Aorta (tissue), 5 donors: Measurements from ENCODE around the gene CEMIP. TPM values are rescaled to one million over a fixed set of nuclear protein-coding genes. Genes with fewer than 3 reads are reported as not detected.

Source experiments
- ATAC-seq: fragments of 200-7000 bp; cut with Tn5 transposase; one replicate; pipeline ENCODE4 v1.9.1; 2022; ENCODE audit warnings: moderate library complexity; ENCODE audit not compliant: low FRiP score
- DNase-seq, 2 donors: peaks; one replicate each; pipeline ENCODE4 v3.0.0-alpha.2; 2020
- H3K27ac ChIP-seq, 2 donors: one replicate each; pipeline ENCODE4 v1.5.1; 2013; ENCODE audit warnings: low read length in 2 of 2, mild to moderate bottlenecking in 2 of 2, moderate library complexity in 2 of 2, control low read depth in 1 of 2, inconsistent platforms in 1 of 2, low read depth in 1 of 2
- H3K27me3 ChIP-seq, 2 donors: one replicate each; pipeline ENCODE4 v1.6.1; 2013; ENCODE audit warnings: control low read depth in 1 of 2, low read length in 1 of 2, mild to moderate bottlenecking in 1 of 2, moderate library complexity in 1 of 2; ENCODE audit not compliant: insufficient read depth in 2 of 2, control insufficient read depth in 1 of 2
- H3K36me3 ChIP-seq, 2 donors: one replicate each; pipeline ENCODE4 v1.6.1; 2013; ENCODE audit warnings: control low read depth in 1 of 2, low read length in 1 of 2, mild to moderate bottlenecking in 1 of 2; ENCODE audit not compliant: insufficient read depth in 2 of 2, control insufficient read depth in 1 of 2
- H3K4me1 ChIP-seq, 2 donors: one replicate each; pipeline ENCODE4 v1.6.1; 2013; ENCODE audit warnings: low read length in 2 of 2, control low read depth in 1 of 2, mild to moderate bottlenecking in 1 of 2, moderate library complexity in 1 of 2; ENCODE audit not compliant: insufficient read depth in 2 of 2, control insufficient read depth in 1 of 2
- H3K4me3 ChIP-seq, 2 donors: one replicate each; pipeline ENCODE4 v1.5.1; 2013; ENCODE audit warnings: low read length in 2 of 2, control low read depth in 1 of 2, mild to moderate bottlenecking in 1 of 2
- H3K9me3 ChIP-seq: one replicate; pipeline ENCODE4 v1.6.1; 2013; ENCODE audit warnings: mild to moderate bottlenecking, low read length; ENCODE audit not compliant: control insufficient read depth
- WGBS, 2 donors: extraction: QIAGEN DNeasy Blood & Tissue Kit; methylation state at CpG; one replicate each; pipeline ENCODE4 v1.1.7; 2013; 5-methylcytosine and 5-hydroxymethylcytosine counted together
- intact Hi-C, 2 donors: fragments of 100-400 bp; cut with DNase I; formaldehyde crosslinking; loops; one replicate each; pipeline versions ENCODE4 v1.14.2 to v1.15.0; 2022
- polyA plus RNA-seq, 2 donors: library from polyadenylated mRNA; stranded (reverse); fragments of 200-250 nt; gene quantifications; one replicate each; pipeline ENCODE4 v1.2.3, GENCODE V29; 2013
- total RNA-seq, 2 donors: library from RNA; stranded (reverse); fragmentation: NEBNext Ultra II Directional; extraction: Animal tissue kit (Norgen Biotek cat#: 25700); gene quantifications; one replicate each; pipeline ENCODE4 v1.2.1, GENCODE V29; 2021
- donor health status: healthy with polysubstance abuse.
- donor health status: Bipolar disorder and iron deficiency.
- donor health status: DM: no; HTN: no; CAD: no.
- donor health status: DM: no; HTN: no; CAD: no.
- donor health status: DM: yes; HTN: yes; CAD: no.

CEMIP gene
- total and polyA plus RNA-seq, 4 donors = under 0.01 to 12.1 (median 3.8) TPM

GRCh38 chr15:80898040-80898439 is 118.9 kb downstream of the CEMIP start:
- no peak for DNase-seq
- H3K9me3 ChIP-seq = no peaks in the 10 kb centered on the region
- intact Hi-C loops = no loop called here
- no peak for ATAC-seq
- H3K27me3 ChIP-seq = no peaks in the 10 kb centered on the region
- no peak overlapping the region for H3K27ac ChIP-seq
- whole genome bisulfite sequencing, 2 donors = 75% methylated on average over 2 of the region's 2 CpGs
- H3K4me1 ChIP-seq = no peaks in the 10 kb centered on the region
- no peaks in the 10 kb centered on the region for H3K36me3 ChIP-seq
- H3K4me3 ChIP-seq = no peak overlapping the region

DNA sequence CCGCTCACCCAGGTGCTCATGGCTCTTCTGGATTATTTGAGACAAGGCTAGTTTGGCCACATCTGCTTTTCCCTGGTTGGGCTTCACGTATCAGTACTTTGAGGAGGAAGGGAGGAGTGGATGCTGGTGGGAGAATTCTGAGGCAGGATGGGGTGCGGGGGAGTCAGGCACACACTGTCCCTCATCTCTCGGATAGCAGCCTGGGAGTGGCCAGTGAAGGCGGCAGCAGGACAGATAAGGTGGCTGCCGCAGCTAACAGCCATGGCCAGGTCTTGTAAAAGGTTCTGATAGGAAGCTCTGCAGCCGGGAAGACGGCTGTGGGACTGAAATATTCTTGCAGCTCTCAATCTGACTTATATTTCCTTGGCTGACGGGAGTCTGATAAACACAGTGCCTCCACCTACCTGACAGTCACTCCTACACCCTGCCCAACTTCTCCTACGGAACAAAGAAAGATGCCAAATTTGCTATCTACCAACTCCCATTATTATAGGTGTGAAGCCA is 123.2 kb downstream of the CEMIP start:
- WGBS, 2 donors = 84 to 88% methylated on average over 10 of the region's 10 CpGs

DNA sequence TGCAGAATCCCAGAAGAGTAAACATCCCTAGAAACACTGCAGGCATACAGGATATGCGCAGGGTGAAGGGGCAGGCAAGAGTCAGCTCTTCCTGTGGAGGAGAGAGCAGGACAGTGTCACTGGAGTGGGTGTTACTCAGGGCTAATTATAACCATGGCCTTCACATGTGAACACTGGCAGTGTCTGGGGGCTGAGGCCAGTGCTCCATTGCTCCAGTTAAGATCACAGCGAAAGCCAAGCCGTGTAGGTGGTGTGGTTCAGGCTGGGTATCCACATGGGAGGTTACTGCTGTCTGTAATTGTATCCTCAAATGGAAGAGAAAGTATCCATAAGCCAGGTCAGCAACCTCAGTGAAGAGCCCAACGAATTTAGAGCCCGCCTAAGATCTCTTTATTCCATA is 125.8 kb downstream of the CEMIP start:
- Histone ChIP-seq H3K4me1 (no peaks in the 10 kb centered on the region), H3K4me3 (no peak overlapping the region), H3K9me3 (no peaks in the 10 kb centered on the region), H3K36me3 (peaks cover 0 to 5% of the 10 kb centered on the region in 2 donors), H3K27ac (no peak overlapping the region), H3K27me3 (no peaks in the 10 kb centered on the region)
- intact Hi-C loops = no loop called here
- 77 to 82% methylated on average over 5 of the region's 5 CpGs for WGBS, 2 donors
- DNase-seq (no peak), ATAC-seq (no peak)

More for the DNA sequence above, 123.2 kb downstream of the CEMIP start:
- no peaks in the 10 kb centered on the region for H3K4me1 ChIP-seq
- H3K27ac ChIP-seq = no peak overlapping the region
- H3K36me3 ChIP-seq = no peaks in the 10 kb centered on the region
- H3K4me3 ChIP-seq = no peak overlapping the region
- intact Hi-C loops = no loop called here
- no peak for DNase-seq
- no peaks in the 10 kb centered on the region for H3K9me3 ChIP-seq
- H3K27me3 ChIP-seq = no peaks in the 10 kb centered on the region
- no peak for ATAC-seq

- Histone ChIP-seq H3K27me3 (no peaks in the 10 kb centered on the region), H3K9me3 (no peaks in the 10 kb centered on the region), H3K4me1 (no peaks in the 10 kb centered on the region), H3K36me3 (peaks cover 0 to 8% of the 10 kb centered on the region in 2 donors), H3K27ac (no peak overlapping the region), H3K4me3 (no peak overlapping the region)
- intact Hi-C loops = no loop called here
- ATAC-seq = no peak
- no peak for DNase-seq
- 94 to 95% methylated on average over 11 of the region's 11 CpGs for WGBS, 2 donors
These were observed 127.1 kb downstream of the CEMIP start for GRCh38 chr15:80906159-80906766.

DNA sequence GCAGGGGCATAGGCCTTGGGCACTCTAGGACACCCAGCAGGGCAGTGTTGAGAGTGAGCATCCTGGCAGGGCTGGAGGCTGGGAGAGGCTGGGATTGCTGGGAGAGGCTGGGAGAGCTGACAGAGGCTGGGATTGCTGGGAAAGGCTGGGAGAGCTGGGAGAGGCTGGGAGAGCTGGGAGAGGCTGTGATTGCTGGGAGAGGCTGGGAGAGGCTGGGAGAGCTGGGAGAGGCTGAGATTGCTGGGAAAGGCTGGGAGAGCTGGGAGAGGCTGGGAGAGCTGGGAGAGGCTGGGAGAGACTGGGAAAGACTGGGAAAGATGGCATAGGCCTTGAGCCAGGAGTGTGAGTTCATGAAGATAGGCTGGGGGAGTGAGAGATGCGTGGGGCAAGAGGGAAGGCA is 132.7 kb downstream of the CEMIP start:
- Histone ChIP-seq H3K4me3 (no peak overlapping the region), H3K4me1 (no peaks in the 10 kb centered on the region), H3K9me3 (no peaks in the 10 kb centered on the region), H3K27me3 (no peaks in the 10 kb centered on the region), H3K27ac (no peak overlapping the region), H3K36me3 (peaks cover 0 to 10% of the 10 kb centered on the region in 2 donors)
- WGBS, 2 donors = 97 to 100% methylated on average over 1 of the region's 1 CpG
- no peak for DNase-seq
- intact Hi-C loops = no loop called here
- ATAC-seq = no peak

- Histone ChIP-seq H3K36me3 (peaks cover 0 to 10% of the 10 kb centered on the region in 2 donors), H3K27me3 (no peaks in the 10 kb centered on the region), H3K4me1 (no peaks in the 10 kb centered on the region), H3K4me3 (no peak overlapping the region), H3K9me3 (no peaks in the 10 kb centered on the region), H3K27ac (no peak overlapping the region)
- WGBS, 2 donors = 96% methylated on average over 6 of the region's 6 CpGs
- DNase-seq = no peak
- ATAC-seq = no peak
- intact Hi-C loops = no loop called here
These were observed 133.5 kb downstream of the CEMIP start for GRCh38 chr15:80912673-80913072.

DNA sequence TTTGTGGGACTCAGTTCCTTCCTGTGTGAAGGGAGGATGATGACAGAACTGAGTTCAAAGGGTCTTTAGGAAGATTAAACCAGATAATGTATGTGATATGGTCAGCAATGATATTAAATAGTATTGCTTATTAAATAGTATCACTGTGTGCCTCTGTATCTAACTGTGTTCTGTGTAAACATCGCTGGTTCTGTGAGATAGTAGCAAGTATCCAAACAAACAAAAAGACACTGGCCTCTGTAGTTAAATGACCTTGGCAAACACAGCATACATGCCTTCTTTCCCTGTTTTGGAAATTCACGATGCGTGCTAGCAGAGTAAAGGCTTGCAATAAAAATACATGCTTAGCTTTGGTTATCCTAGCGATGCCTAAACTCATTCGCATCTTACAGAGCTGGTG is 134.4 kb downstream of the CEMIP start:
- H3K9me3 ChIP-seq = no peaks in the 10 kb centered on the region
- no peak overlapping the region for H3K4me3 ChIP-seq
- H3K4me1 ChIP-seq = no peaks in the 10 kb centered on the region
- WGBS, 2 donors = 93 to 94% methylated on average over 5 of the region's 5 CpGs
- ATAC-seq = no peak
- no peak overlapping the region for H3K27ac ChIP-seq
- H3K36me3 ChIP-seq = peaks cover 0 to 7% of the 10 kb centered on the region in 2 donors
- intact Hi-C loops = no loop called here
- DNase-seq = no peak
- no peaks in the 10 kb centered on the region for H3K27me3 ChIP-seq

GRCh38 chr15:80915472-80915871 is 136.3 kb downstream of the CEMIP start:
- no peak for ATAC-seq
- DNase-seq = no peak
- WGBS, 2 donors = 69 to 70% methylated on average over 3 of the region's 3 CpGs
- H3K9me3 ChIP-seq = no peaks in the 10 kb centered on the region
- intact Hi-C loops = no loop called here
- no peak overlapping the region for H3K4me3 ChIP-seq
- no peak overlapping the region for H3K27ac ChIP-seq
- H3K36me3 ChIP-seq = peaks cover 0 to 3% of the 10 kb centered on the region in 2 donors
- no peaks in the 10 kb centered on the region for H3K27me3 ChIP-seq
- no peaks in the 10 kb centered on the region for H3K4me1 ChIP-seq

DNA sequence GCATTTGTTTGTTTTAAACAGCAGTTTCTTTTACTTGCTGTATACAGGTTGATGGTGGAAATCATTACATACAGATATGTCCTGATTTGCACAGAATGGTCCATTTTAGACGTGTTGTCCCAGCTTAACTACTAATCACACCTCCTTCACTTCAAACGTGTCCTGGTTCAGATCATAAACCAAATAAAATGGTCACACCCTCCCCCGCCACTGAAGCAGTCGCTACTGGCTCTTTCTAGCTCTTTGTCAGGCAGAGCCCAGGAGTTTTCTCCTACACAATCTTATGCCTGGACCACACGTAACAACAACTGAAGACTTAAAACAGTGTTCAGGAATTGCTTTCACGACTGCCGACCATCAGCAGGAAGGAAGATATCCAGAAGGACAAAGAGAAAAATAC is 136.9 kb downstream of the CEMIP start:
- DNase-seq (no peak), ATAC-seq (no peak)
- Histone ChIP-seq H3K9me3 (no peaks in the 10 kb centered on the region), H3K4me1 (no peaks in the 10 kb centered on the region), H3K4me3 (no peak overlapping the region), H3K36me3 (peaks cover 0 to 2% of the 10 kb centered on the region in 2 donors), H3K27me3 (no peaks in the 10 kb centered on the region), H3K27ac (no peak overlapping the region)
- WGBS, 2 donors = 73 to 81% methylated on average over 7 of the region's 7 CpGs
- intact Hi-C loops = no loop called here
